ENCODE results near the gene BCL2L12. TPM values are rescaled to one million over a fixed set of nuclear protein-coding genes. Genes with fewer than 3 reads are reported as not detected.

The BCL2L12 gene
- total and polyA plus RNA-seq, 2 of the 13 experiments (the other 11 are each of a cell fraction or from before 2014, with no cell fraction given): 26.8 to 40.8 TPM

DNA sequence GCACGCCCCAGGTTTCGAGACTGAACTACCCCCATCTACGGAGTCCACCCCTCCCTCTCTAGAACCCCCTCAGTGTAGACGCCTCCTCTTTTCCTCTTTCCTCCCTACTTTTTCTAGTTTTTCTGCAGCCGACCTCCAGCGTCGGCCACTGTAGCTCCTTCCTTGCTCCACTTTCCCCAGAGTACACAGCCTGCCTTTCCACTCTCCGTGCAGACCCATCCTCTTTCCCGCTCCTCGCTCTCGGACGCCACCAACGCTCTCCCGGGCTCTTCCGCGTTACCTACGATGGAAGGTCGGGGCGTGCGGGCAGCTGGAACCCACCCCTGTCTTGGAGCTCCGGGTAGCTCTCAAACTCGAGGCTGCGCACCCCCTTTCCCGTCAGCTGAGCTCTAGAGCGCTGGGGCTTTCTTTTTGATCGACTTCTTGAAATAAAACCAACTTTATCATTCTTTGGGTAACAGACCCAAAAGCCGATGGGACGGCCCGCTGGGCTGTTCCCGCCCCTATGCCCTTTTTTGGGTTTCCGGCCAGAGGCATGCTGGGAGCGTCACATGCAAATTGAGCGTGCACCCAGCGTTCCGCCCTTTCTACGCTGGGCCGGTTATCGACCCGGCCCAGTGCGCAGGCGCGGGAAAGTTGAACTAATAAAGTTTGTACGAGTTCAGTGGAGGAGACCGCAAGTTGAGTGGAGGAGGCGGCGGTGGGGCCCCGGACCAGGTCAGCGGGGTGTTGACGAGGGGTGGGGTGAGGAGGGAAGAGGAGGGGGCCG is at the start of gene BCL2L12, which contains the start of gene IRF3 (continued):
- TF ChIP-seq ZBTB40 (IDR thresholded peaks at IDR 0.05) (peak; percentile 96), ZBTB40 (CRISPR knock-in tag; IDR thresholded peaks at IDR 0.05) (peak; percentile 100), YY1 (IDR thresholded peaks at IDR 0.05; ENCODE audit: insufficient read depth, insufficient replicate concordance, low read depth, low read length) (peak; percentile 11), AHDC1 (CRISPR knock-in tag; IDR thresholded peaks at IDR 0.05; ENCODE audit: borderline replicate concordance) (no peak), ZNF30 (CRISPR knock-in tag; IDR thresholded peaks at IDR 0.05) (no peak), CBX5 (CRISPR knock-in tag; IDR thresholded peaks at IDR 0.05; ENCODE audit: borderline replicate concordance) (peak; percentile 15; the same call in 1 of the 2 replicates), RBFOX2 (IDR thresholded peaks at IDR 0.05; ENCODE audit: low read depth, low read length) (peak; percentile 54; the same call in 1 of the 2 replicates), ZNF263 (CRISPR knock-in tag; IDR thresholded peaks at IDR 0.05) (0 out of 2 replicates have a peak, but pooled peaks have one; percentile 8), SP4 (CRISPR knock-in tag; IDR thresholded peaks at IDR 0.05) (peak; percentile 80), BORCS8-MEF2B (CRISPR knock-in tag; IDR thresholded peaks at IDR 0.05) (no peak), SOX6 (IDR thresholded peaks at IDR 0.05) (no peak), SOX6 (CRISPR knock-in tag; IDR thresholded peaks at IDR 0.05) (peak; percentile 31; the same call in 1 of the 2 replicates)
- TF ChIP-seq, protein P1, sequence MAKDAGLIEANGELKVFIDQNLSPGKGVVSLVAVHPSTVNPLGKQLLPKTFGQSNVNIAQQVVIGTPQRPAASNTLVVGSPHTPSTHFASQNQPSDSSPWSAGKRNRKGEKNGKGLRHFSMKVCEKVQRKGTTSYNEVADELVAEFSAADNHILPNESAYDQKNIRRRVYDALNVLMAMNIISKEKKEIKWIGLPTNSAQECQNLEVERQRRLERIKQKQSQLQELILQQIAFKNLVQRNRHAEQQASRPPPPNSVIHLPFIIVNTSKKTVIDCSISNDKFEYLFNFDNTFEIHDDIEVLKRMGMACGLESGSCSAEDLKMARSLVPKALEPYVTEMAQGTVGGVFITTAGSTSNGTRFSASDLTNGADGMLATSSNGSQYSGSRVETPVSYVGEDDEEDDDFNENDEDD (CRISPR knock-in tag; IDR thresholded peaks at IDR 0.05; ENCODE audit: borderline replicate concordance): peak; percentile 90

Measured in HepG2 (cell line).